HG03064 (cell line): ENCODE results near the gene NRXN3.
"Not testable (repeated sequence)": the region's sequence is repeated elsewhere in the genome, so short reads cannot be mapped to it uniquely, and the experiment has no call there.

ENCODE experiments used
- ATAC-seq: cut with Tn5 transposase; IDR thresholded peaks from one replicate; pipeline ENCODE4 v1.9.1; 2021; ENCODE audit warnings: low read depth; ENCODE audit not compliant: unreplicated experiment

Gene NRXN3

GRCh38 chr14:78543433-78543832 is 373.3 kb downstream of the NRXN3 start:
- ATAC-seq: no peak

- no peak for ATAC-seq
These were observed 390.9 kb downstream of the NRXN3 start for GRCh38 chr14:78561074-78561473.

DNA sequence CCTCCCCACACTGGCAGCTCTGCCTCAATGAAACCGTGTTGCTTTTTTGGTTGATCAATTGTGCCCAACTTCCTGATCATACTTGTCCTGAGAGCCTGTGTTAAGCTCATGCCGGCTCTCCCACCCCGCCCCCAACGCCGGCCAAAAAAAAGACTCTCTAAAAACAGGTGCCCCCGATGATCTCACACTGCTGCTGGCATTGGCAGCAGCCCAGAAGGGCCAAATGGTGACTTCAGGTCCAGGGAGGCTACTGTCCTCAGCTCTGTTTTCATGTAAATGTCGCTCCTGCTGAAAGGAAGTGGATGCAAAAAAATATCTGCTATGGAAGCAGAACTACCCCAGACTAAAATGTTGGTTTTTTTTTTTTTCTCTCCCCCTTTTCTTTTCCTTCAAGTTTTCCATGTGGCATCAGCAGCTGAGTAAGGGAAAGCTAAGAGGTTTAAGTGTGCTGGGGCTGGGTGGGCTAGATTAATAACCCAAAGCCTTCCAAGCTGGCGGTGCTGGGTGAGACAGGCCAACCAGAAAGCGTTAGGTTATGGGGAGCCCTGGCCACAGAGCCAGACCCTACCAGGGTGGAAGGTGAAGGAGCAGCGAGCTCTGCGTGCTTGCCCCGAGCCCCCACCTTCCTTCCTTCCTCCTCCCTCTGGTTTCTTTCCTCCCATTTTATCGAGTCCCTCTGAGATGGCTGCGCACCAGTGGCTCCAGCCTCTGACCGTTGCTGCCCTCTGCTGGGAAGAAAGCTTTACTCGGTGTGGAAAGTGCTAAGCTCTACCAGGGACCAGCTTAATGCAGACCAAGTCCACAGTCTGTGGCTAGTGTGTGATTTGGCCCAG is 396.1 kb downstream of the NRXN3 start:
- ATAC-seq: peak; percentile 95

- ATAC-seq: peak; percentile 26
These were observed 396.6 kb downstream of the NRXN3 start for GRCh38 chr14:78566859-78567172.

GRCh38 chr14:78567343-78567742 is 397.2 kb downstream of the NRXN3 start:
- ATAC-seq: no peak

DNA sequence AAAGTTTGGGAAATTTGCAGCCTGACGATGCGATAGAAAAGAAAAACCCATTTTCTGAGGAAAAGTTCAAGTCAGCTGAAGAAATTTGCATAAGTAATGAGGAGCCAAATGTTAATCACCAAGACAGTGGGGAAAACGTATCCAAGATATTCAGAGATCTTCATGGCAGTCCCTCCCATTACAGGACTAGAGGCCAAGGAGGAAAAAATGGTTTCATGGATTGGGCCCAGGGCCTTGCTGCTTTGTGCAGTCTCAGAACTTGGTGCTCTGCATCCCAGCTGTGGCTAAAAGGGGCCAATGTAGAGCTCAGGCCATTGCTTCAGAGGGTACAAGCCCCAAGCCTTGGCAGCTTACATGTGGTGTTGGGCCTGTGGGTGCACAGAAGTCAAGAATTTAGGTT is 403.6 kb downstream of the NRXN3 start:
- not testable (repeated sequence) for ATAC-seq

GRCh38 chr14:78576437-78577166 is 406.4 kb downstream of the NRXN3 start:
- ATAC-seq: no peak

- no peak for ATAC-seq
These were observed 411.1 kb downstream of the NRXN3 start for GRCh38 chr14:78581229-78581628.

DNA sequence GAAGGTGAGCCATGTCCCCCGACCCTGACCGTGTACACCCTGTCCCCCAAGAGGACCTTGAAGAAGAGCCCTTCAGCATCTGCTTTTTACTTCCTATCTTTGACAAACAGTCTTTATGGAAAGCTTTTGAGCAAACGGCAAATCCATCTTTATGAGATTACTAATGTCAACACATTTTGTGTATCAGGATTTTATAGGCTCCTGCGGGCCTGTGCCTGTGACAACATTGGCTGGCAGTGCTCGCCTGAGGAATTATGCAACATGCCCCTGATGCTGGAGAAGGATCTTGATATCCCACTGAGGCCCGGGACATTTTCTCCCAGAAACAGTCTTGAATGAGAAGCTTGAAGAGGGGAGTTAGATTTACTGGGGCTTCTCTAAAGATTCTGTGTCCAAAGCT is 416.5 kb downstream of the NRXN3 start:
- ATAC-seq: no peak

- no peak for ATAC-seq
These were observed 418.7 kb downstream of the NRXN3 start for GRCh38 chr14:78588906-78589305.

- ATAC-seq: no peak
These were observed 422.5 kb downstream of the NRXN3 start for GRCh38 chr14:78592616-78593219.

GRCh38 chr14:78593949-78594348 is 423.8 kb downstream of the NRXN3 start:
- ATAC-seq: no peak

- no peak for ATAC-seq
These were observed 425.6 kb downstream of the NRXN3 start for GRCh38 chr14:78595797-78596196.

GRCh38 chr14:78598046-78598920 is 428.1 kb downstream of the NRXN3 start:
- ATAC-seq: peak; percentile 81

GRCh38 chr14:78605025-78605762 is 435.0 kb downstream of the NRXN3 start:
- ATAC-seq: no peak

GRCh38 chr14:78605897-78606500 is 435.8 kb downstream of the NRXN3 start:
- no peak for ATAC-seq

DNA sequence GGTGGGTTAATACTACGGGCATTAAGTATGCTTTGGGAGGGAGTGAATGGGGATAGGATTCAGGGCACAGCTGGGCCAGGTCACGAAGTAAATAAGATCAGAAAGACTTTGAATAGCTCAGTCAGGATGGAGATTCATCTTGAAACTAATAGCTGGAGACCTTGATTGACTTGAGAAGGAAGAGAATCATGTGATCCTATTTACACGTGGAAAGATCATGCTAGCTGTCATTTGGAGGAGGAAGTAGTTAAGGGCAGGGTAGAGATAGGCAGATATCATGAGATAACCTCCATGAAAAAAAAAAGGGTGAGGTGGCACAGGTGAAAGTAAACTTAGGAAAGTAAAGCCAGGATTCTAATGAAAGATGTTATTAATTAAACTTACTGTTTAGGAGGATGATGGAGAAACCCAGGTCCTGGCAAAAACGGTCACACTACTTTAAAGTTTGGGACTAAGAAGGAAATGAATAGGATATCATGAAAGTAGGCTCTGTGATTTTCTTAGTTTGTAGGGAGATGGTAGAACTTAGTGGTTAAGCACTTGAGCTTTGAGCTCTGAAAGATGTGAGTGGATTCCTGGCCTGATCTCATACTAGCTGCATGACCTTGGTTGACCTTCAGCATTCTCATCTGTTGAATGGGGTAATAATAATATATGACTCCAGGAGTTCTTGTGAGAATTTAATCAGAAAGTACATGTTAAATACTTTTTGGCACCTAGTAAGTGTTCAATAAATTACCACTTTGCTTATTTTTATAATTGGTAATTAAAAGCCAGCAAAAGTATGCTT is 439.0 kb downstream of the NRXN3 start:
- ATAC-seq: no peak

DNA sequence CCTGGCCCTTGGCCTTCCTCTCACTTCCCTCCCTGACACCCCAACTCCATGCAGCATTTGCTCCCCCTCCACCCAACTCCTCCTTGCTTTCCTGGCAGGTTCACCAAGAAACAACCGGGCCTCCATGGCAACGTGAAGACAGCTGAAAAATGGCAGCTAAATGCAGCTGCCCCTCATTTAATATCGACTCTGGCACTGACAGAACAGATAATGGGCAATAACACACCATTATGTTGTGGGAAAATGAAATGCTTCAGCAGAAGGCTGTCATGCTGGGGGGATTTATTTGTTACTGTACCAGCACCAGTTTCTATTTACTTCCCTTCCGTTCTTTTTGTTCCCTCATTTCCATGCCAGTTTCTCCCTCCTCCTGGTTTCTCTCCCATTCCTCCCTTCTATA is 440.8 kb downstream of the NRXN3 start:
- no peak for ATAC-seq
